ENCODE data around the gene RAI1. TPM values are rescaled to one million over a fixed set of nuclear protein-coding genes. Genes with fewer than 3 reads are reported as not detected.

RAI1 gene
- total and polyA plus RNA-seq, 2 of the 13 experiments (the other 11 are each of a cell fraction or from before 2014, with no cell fraction given): 3.4 to 5.2 TPM

DNA sequence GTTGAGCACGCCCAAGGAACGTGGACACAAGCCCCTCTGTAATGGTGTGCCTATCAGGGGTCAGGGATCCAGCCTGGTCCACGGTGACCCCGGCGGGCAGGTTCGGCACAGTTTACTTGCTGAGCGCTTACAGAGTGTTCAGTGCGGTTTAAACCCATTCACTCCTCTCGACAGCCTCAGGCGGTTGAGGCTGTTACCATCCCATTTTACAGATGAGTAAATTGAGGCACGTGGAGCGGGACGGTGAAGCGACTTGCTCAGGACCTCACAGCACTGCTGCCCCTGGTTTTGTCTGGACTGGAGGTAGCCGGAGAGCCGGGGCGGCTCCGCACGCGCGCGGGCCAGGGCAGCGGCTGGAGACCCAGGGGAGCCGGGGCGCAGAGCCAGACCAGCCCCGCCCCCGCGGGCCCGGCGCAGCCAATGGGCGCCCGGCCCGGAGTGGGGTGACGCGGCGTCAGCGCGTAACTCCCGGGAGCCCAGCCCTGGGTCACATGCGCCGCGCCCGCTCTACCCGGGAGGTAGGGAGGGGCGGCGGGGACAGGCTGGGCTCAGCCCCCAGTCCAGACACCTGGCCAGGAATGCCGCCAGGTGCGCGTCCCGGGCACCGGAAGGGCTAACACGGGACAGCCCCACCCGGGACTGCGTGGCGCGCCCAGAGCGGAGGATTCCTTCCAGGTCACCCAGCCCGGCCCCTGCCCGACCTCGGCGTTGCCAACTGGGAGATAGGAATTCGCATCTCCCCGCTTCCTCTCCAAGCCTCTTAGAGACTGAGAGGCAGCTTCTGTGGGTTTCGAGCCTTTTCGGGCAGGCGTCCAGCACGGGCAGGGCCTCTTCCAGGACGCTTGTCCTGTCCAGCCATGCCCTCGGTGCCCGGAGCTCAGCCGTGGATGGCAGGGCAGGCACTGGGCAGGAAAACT lies 158.8 kb downstream of the RAI1 start (continued):
- TF ChIP-seq, protein P1, sequence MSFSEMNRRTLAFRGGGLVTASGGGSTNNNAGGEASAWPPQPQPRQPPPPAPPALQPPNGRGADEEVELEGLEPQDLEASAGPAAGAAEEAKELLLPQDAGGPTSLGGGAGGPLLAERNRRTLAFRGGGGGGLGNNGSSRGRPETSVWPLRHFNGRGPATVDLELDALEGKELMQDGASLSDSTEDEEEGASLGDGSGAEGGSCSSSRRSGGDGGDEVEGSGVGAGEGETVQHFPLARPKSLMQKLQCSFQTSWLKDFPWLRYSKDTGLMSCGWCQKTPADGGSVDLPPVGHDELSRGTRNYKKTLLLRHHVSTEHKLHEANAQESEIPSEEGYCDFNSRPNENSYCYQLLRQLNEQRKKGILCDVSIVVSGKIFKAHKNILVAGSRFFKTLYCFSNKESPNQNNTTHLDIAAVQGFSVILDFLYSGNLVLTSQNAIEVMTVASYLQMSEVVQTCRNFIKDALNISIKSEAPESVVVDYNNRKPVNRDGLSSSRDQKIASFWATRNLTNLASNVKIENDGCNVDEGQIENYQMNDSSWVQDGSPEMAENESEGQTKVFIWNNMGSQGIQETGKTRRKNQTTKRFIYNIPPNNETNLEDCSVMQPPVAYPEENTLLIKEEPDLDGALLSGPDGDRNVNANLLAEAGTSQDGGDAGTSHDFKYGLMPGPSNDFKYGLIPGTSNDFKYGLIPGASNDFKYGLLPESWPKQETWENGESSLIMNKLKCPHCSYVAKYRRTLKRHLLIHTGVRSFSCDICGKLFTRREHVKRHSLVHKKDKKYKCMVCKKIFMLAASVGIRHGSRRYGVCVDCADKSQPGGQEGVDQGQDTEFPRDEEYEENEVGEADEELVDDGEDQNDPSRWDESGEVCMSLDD (CRISPR knock-in tag; IDR thresholded peaks at IDR 0.05; ENCODE audit: borderline replicate concordance): no peak; the same call in 1 of the 2 replicates
- TF ChIP-seq, protein P2, sequence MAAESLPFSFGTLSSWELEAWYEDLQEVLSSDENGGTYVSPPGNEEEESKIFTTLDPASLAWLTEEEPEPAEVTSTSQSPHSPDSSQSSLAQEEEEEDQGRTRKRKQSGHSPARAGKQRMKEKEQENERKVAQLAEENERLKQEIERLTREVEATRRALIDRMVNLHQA (CRISPR knock-in tag; IDR thresholded peaks at IDR 0.05): no peak
- TF ChIP-seq ZFP36L1 (CRISPR knock-in tag; IDR thresholded peaks at IDR 0.05): 0 out of 2 replicates have a peak, but pooled peaks have one; percentile 71
- TF ChIP-seq, protein P3, sequence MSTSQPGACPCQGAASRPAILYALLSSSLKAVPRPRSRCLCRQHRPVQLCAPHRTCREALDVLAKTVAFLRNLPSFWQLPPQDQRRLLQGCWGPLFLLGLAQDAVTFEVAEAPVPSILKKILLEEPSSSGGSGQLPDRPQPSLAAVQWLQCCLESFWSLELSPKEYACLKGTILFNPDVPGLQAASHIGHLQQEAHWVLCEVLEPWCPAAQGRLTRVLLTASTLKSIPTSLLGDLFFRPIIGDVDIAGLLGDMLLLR (CRISPR knock-in tag; IDR thresholded peaks at IDR 0.05): peak; percentile 79
- no peak; the same call in none of the 2 replicates for TF ChIP-seq ZIK1 (CRISPR knock-in tag; IDR thresholded peaks at IDR 0.05; ENCODE audit: borderline replicate concordance, low read depth)
- no peak; the same call in 1 of the 2 replicates for TF ChIP-seq ZNF543 (CRISPR knock-in tag; IDR thresholded peaks at IDR 0.05)
- no peak for TF ChIP-seq PAF1 (CRISPR knock-in tag; IDR thresholded peaks at IDR 0.05)
- TF ChIP-seq, protein P4, sequence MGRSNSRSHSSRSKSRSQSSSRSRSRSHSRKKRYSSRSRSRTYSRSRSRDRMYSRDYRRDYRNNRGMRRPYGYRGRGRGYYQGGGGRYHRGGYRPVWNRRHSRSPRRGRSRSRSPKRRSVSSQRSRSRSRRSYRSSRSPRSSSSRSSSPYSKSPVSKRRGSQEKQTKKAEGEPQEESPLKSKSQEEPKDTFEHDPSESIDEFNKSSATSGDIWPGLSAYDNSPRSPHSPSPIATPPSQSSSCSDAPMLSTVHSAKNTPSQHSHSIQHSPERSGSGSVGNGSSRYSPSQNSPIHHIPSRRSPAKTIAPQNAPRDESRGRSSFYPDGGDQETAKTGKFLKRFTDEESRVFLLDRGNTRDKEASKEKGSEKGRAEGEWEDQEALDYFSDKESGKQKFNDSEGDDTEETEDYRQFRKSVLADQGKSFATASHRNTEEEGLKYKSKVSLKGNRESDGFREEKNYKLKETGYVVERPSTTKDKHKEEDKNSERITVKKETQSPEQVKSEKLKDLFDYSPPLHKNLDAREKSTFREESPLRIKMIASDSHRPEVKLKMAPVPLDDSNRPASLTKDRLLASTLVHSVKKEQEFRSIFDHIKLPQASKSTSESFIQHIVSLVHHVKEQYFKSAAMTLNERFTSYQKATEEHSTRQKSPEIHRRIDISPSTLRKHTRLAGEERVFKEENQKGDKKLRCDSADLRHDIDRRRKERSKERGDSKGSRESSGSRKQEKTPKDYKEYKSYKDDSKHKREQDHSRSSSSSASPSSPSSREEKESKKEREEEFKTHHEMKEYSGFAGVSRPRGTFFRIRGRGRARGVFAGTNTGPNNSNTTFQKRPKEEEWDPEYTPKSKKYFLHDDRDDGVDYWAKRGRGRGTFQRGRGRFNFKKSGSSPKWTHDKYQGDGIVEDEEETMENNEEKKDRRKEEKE (IDR thresholded peaks at IDR 0.05): no peak
- no peak for TF ChIP-seq ZNF569 (CRISPR knock-in tag; IDR thresholded peaks at IDR 0.05; ENCODE audit: borderline replicate concordance)
- no peak for TF ChIP-seq RORA (CRISPR knock-in tag; IDR thresholded peaks at IDR 0.05)
- TF ChIP-seq U2AF2 (IDR thresholded peaks at IDR 0.05; ENCODE audit: low read depth, low read length): no peak
- no peak for TF ChIP-seq CEBPB (IDR thresholded peaks at IDR 0.05; ENCODE audit: borderline replicate concordance, low read depth, low read length)
- TF ChIP-seq GTF2F1 (IDR thresholded peaks at IDR 0.05; ENCODE audit: low read length): no peak
- TF ChIP-seq MXI1 (IDR thresholded peaks at IDR 0.05; ENCODE audit: borderline replicate concordance, low read depth, low read length): peak; percentile 86; the same call in 1 of the 3 replicates
- 0 out of 2 replicates have a peak, but pooled peaks have one; percentile 18 for TF ChIP-seq ZNF138 (CRISPR knock-in tag; IDR thresholded peaks at IDR 0.05; ENCODE audit: low read depth)
- 0 out of 2 replicates have a peak, but pooled peaks have one; percentile 0 for TF ChIP-seq ZNF329 (CRISPR knock-in tag; IDR thresholded peaks at IDR 0.05; ENCODE audit: low read depth)
- no peak for TF ChIP-seq ZNF33B (CRISPR knock-in tag; IDR thresholded peaks at IDR 0.05)
- peak; percentile 79; the same call in 1 of the 2 replicates for TF ChIP-seq FOXC1 (CRISPR knock-in tag; IDR thresholded peaks at IDR 0.05; ENCODE audit: borderline replicate concordance)
- peak; percentile 53; the same call in 1 of the 2 replicates for TF ChIP-seq KDM2A (CRISPR knock-in tag; IDR thresholded peaks at IDR 0.05; ENCODE audit: borderline replicate concordance, low read depth)

Measured in HepG2 (cell line).